Caki2 (cell line): ENCODE results near the gene STXBP1. TPM values are rescaled to one million over a fixed set of nuclear protein-coding genes. Genes with fewer than 3 reads are reported as not detected.
A peak's percentile ranks its signal among the peaks of the same experiment; 100 is the strongest.

Experiments
- DNase-seq: peaks from one replicate; pipeline ENCODE4 v3.0.0-alpha.2; 2015; ENCODE audit warnings: low read depth
- in situ Hi-C: cut with HindIII; loops from 2 replicates; pipeline ENCODE4 v1.10.0; 2016; ENCODE audit warnings: low sequenced_read_pairs, low pct_unique_long_range_greater_than_20kb, mixed read lengths
- total RNA-seq: library from RNA; depleted of rRNA; stranded (reverse); fragments of >200 nt; shearing (Covaris generic); gene quantifications from 2 replicates; pipeline ENCODE4 v1.2.3, GENCODE V29; 2014; ENCODE audit warnings: low replicate concordance

STXBP1 gene
- total RNA-seq, 1 experiment from 2014 or later, result 1.2 TPM

DNA sequence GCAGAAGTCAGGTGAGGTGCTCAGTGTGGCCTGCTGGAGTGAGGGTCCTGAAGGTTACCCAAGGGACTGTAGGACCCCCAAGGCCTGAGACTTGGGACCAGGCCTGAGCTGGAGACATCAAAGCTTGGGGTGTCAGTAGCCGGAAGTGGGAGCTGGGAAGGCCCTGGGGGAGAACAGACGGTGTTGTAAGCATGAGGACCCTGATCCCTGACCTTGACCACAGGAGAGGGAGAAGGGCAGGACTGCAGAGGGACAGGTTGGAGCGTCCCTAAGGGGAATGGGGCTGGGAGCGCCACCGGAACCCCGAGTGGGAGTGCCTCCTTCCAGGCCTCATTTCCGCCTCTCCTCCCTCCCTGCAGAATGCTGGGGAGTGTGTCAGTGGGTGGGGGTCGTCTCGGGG lies 104.3 kb downstream of the STXBP1 start:
- DNase-seq, result no peak
- in situ Hi-C loops, result no loop called here

DNA sequence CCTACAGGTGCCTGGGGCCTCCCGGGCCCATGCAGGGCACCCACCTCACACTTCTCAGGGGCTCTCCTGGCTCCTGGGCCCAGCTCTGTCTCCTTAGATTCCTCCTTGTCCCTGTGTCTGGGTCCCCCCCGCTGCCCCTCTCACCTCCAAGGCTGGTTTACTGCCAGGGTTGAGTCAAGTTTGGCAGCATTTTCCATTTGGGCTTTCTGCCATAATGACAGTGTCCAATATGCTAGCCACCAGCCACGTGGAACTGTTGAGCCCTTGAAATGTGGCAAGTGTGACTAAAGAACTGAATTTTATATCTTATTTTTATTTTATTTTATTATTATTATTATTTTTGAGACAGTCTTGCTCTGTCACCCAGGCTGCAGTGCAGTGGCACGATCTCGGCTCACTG lies 105.7 kb downstream of the STXBP1 start:
- in situ Hi-C loops, result no loop called here
- no peak for DNase-seq

DNA sequence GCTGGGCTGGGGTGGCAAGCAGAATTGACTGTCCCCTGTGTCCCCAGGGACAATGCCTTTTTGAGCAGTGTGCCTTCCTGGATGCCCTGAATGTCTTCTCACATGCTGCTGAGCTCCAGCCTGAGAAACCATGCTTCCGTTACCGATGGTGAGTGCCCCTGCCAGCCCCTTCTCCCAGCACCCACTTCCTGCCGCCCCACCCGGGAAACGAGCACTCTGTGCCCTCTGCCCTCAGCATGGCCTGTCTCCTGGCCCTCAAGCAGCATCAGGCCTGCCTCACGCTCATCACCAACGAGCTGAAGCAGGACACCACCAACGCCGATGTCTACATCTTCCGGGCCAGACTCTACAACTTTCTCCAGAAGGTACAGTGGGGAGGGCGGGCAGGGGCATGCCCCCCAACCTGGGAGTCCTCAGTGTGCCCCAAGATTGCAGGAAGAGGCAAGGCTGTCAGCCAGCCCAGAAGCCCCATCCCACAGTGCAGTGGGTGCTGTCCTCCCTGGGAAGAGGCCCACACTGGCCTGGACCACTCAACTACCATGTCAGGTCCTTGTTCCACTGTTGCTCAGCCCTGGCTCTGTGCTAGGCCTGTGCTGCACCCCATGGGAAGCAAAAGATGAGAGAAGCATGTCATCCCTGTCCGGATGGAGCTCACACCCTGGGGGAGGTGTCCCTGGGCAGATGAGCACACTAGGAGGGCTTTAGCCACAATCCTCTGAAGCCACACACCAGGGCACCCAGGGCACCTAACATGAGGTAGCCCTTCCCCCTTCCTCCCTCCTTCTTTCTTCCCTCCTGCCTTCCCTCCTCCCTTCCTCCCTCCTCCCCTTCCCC lies 108.2 kb downstream of the STXBP1 start:
- in situ Hi-C loops, result no loop called here
- no peak for DNase-seq

DNA sequence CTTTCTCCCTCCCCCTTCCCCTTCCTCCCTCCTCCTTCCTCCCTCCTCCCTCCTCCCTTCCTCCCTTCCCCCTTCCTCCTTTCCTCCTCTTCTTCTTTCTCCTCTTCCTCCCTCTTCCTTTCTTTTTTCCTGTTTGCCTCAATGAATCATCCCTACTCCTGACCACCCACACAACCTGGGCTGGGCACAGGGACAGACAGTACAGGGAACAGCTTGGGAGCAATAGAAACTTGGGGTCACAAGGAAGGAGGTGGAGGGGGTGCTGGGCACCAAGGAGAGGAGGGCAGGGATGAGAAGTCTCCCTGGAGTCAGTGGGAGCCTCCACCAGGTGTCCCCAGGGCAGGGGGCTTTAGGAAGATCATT lies 108.8 kb downstream of the STXBP1 start:
- no peak for DNase-seq
- in situ Hi-C loops, result no loop called here

DNA sequence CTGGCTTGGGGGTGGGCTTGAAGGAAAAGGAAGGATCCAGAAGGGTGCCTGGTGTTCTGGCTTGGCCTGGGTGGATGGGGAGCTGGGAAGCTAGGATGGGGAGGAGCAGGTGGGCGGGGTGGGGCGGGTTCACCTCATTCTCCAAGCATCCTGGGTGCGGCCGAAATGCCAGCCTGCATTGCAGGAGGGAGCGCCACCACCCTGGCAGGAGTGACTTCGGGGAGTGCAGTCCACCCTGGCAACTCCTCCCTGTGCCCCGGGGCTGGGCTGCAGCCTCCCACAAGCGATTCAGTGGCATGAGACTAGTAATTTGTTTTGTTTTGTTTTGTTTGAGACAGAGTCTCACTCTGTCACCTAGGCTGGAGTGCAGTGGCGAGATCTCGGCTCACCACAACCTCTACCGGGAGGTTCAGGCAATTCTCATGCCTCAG lies 109.3 kb downstream of the STXBP1 start:
- peak; percentile 39 for DNase-seq

DNA sequence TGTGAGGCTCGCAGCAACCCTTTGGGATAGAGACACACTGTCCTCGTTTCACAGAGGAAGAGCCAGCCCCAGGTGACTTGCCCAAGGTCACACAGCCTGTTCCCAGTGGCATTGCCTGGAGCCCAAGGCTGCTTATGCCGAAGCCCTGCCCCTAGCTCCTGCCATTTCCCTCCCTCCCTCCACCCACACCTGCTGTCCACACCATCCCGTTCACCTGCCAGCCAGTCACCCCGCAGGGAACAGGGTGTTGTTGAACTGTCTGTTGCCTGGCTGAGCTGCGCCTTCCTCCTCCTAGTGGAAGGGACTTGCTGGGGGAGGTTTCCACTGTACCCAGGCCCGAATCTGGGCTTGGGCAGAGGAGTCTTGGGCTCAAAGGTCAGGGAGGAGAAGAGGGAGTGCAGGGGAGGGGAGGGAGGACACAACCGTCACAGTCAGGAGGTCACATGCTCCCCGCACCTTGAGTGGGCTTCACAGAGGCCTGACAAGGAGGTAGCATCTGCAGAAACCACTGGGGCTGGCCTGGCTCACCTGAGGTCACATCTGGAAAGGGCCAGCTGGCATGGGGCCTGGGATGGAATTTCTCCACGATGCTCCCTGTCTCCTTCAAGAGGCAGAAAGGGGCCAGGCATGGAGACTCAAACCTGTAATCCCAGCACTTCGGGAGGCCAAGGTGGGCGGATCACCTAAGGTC lies 110.1 kb downstream of the STXBP1 start:
- in situ Hi-C loops, result no loop called here
- DNase-seq, result no peak

More for the DNA sequence above, 109.3 kb downstream of the STXBP1 start:
- in situ Hi-C loops, result no loop called here

DNA sequence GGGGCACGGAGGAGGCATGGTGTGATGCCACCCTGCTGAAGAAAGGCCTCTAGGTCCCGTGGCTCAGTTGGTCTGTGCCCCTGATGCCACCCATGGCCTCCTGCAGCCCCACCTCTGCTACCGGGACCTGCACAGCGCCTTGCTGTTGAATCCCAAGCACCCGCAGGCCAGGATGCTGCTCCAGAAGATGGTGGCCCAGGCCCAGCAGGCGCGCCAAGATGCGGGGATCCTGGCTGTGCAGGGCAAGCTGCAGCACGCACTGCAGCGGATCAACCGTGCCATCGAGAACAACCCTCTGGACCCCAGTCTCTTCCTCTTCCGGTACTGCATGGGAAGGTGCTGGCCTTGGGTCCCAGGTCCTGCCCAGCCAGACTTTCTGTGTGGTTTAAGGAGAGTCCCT lies 110.9 kb downstream of the STXBP1 start:
- in situ Hi-C loops, result no loop called here
- DNase-seq, result no peak

DNA sequence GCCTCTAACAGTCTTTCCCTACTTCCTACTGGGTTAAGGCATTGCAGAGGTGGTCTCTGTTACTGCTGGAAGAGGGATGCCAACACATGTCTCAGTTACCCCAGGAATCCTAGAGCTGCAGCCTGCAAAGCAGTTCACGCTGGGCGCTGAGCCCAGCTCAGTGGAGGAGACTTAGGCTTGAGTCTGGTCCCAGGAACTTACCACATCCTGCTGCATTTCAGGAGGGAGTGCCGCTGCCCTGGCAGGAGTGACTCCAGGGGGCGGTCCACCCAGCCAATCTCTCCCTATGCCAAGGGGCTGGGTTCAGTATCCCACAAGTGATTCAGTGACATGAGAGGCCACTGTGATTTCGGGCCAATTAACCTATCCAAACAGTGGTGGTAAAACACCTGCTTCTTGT lies 111.4 kb downstream of the STXBP1 start:
- DNase-seq, result no peak
- in situ Hi-C loops, result no loop called here

DNA sequence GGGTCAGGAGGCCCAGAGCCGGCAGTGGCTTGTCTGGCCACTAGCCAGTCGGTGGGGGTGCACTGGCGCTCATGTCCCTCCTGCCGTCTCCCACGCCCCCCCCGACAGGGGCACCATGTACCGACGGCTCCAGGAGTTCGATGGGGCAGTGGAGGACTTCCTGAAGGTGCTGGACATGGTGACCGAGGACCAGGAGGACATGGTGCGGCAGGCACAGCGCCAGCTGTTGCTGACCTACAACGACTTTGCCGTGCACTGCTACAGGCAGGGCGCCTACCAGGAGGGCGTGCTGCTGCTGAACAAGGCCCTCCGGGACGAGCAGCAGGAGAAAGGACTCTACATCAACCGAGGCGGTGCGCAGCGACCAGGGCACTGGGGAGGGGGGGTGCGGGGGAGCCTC lies 111.9 kb downstream of the STXBP1 start:
- in situ Hi-C loops, result no loop called here
- DNase-seq, result no peak

DNA sequence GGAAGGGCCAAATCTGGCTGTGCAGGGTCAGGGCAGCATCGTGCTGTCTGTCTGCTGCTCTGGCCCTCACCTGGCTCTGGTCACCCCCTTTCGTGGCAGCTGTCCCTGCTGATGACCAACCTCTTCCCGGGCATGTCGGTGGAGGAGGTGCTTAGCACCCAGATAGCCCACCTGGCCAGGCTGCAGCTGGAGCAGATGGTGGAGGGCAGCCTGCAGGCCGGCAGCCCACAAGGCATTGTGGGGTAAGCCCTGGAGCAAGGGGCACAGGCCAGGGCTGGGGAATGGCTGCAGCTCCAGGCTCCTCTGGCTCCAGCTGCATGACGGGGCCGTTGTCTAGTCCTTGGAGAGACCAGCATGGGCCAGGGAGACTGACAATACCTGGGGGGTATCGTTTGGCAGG lies 114.8 kb downstream of the STXBP1 start:
- no peak for DNase-seq
- in situ Hi-C loops, result no loop called here

DNA sequence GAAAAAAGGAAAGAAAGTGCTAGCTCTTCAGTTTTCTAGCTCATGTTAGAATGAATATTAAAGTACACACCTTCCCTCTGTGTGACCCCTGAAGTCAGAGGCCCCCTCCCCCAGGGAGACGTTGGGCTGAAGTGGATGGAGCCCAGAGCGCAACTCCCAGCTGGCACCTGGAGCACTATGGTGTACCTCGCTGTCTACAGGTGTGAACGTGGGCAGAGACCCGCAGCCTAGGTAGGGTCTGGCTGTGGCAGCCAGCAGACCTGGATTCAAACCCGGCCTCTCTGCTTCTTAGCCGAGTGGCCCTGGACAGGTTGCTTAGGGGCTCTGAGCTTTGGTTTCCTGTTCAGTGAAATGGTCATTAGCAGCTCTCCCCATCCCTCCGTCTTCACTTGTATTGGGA lies 116.7 kb downstream of the STXBP1 start:
- no peak for DNase-seq
- in situ Hi-C loops, result no loop called here

DNA sequence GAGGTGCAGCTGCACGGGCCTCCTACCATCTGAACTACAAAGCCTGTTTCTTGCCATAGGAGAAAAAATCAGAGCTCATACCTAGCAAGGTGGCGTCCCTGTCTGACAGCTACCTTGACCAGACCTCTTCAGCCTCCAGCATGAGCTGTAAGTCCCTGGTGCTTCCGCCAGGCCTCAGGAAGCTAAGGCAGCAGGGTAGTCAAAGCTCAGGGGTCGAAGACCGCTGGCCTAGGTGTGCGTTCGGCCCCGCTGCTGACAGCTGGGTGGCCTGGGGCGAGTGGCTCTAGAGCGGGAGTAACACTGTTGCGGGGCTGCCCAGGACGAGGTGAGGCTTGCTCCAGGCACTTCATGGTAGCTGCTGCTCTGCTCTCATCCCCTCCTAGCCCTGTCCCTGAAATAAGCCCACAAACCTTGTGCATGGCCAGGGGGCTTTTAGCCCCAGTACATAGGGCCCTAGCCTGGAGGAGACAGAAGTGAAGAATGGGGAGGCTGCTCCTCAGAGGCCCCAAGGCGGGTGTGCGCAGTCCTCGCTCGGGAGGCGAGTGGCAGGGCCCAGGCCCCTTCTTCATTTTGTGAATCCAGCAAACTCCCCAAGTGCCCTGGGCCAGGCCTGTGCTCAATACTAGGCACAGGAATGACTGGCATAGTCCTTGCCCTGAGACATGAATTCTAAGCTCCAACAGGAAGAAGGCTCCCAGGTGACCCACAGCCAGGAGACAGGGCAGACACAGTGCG lies 117.6 kb downstream of the STXBP1 start:
- in situ Hi-C loops, result no loop called here
- no peak for DNase-seq

DNA sequence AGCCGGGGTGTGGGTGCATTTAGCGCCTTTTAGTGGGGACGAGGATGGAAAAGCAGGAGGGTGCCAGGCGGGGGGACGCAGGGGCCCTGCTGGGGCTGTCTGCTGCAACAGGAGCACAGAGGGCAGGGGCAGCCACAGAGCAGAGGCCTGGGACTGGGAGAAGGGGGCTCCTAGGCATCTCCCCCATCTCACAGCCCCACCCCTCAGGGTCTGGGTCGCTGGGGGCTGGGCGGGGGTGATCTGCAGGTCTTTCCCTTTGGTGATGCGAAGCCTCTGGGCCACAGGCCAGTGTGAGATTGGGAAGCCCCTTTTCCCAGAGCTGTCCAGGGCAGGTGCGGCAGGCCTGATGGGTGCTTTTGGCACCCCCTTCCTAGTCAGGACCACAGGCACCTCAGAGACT lies 118.2 kb downstream of the STXBP1 start:
- DNase-seq, result no peak
- in situ Hi-C loops, result no loop called here

DNA sequence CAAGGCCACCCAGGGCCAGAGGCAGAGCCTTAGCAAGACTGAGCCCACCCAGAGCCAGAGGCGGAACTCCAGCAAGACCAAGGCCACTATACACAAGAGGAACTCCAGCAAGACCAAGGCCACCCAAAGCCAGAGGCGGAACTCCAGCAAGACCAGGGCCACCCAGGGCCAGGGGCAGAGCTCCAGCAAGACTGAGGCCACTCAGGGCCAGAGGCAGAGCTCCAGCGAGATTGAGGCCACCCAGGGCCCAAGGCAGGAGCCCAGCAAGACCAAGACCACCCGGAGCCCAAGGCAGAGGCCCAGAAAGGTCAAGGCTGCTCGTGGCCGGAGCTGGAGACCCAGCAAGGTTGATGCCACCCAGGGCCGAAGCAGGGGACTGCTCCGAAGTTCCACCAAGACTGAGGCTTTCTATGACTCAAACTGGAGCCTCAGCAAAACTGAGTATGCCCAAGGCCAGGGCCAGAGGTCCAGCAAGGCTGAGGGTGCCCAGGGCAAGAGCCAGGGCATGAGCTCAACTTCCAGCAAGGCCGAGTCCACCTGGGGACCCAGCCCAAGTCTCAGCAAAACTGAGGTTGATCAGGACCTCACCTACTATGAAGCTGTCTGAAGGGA lies 118.8 kb downstream of the STXBP1 start:
- no peak for DNase-seq
- in situ Hi-C loops, result no loop called here

DNA sequence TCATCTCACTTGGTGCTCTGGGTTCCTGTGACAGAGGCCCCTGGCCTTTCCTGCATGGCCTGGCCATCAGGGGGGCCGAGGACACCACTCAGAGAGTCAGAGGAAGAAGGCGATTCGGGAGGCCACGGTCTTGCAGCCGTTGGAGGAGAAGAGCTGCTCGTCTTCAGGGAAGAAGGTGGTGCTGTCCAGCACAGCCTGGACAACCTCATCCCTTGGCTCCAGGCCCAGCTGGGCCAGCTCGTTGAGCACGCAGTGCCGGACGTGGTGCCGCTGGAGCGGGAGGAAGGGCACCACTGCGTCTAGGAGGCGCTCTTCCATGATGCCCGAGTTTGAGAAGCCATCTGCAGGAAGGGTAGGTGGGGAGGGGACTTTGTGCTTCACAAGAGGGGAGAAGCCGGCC lies 119.9 kb downstream of the STXBP1 start:
- in situ Hi-C loops, result no loop called here
- DNase-seq, result no peak

DNA sequence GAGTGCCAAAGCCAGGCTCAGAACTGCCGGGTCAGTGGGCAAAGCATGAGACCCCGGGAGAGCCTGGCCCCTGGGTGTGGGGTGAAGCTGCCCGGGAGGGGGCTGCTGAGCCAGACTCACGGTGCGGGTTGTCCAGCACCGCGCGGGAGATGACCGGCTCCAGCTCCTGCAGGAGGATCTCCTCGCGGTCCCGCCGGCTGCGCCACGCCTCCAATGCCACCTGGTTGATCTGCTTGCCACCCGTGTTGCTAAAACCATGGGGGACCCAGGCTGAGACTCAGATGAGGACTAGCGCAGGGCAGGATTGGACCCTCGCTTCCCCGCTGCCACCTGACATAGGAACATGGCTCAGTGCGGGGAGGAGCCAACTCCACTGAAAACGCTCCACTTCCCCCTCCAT lies 120.4 kb downstream of the STXBP1 start:
- no peak for DNase-seq
- in situ Hi-C loops, result no loop called here

DNA sequence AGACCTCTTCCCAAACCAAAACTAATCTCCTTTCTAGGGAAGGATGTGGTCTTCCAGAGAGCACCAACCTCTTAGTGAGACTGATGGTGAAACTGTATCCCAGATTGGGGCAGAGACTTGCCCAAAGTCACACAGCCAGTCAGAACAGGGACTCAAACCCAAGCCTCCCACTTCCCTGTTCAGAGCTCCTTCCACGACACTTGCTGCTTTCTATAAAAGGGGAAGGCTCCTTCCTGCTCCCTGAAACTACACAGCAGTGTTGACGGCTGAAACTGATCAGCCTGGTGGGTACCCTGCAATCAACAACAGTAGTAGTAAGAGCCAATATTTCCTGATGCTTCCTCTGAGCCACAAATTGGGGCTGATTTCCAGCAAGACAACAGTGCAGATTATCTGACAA lies 121.5 kb downstream of the STXBP1 start:
- in situ Hi-C loops, result no loop called here
- DNase-seq, result no peak

DNA sequence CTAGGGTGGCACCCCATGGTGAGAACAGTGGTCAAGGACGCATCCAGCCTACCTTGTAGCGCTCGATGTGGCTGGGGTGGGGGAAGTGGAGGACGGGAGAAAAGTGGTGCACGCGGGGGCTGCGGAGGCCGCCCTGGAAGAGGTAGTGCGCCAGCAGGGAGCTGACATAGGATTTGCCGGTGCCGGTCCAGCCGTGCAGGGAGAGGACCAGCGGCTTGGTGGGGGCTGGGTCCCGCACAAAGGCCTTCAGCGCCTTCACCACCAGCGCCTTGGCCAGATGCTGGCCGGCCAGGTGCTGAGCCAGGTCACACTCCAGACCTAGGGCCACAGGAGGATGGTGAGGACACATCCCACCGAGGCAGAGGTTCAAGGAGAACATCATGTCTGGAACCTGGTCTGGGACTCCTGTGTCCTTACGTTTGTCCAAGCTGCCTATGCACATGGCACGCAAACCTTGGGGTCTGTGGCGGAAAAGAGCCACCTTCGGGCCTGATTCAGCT lies 122.2 kb downstream of the STXBP1 start:
- DNase-seq, result no peak
- in situ Hi-C loops, result no loop called here
